Head of caudate nucleus (tissue), 42 donors: Measurements from ENCODE around the gene ANKZF1.

Experiments used
- DNase-seq, 42 donors: peaks; one replicate each; pipeline versions ENCODE4 v3.0.0 to v3.0.0-alpha.2; 2020 to 2021; ENCODE audit warnings: mixed read lengths in 7 of 42
- intact Hi-C: fragments of 100-400 bp; cut with DNase I; formaldehyde crosslinking; loops from one replicate; pipeline ENCODE4 v1.15.0; 2022

Gene ANKZF1

GRCh38 chr2:219272995-219273394 lies 43.4 kb downstream of the ANKZF1 start:
- intact Hi-C loops, result no loop called here
- DNase-seq, result no peak

- intact Hi-C loops, result no loop called here
- DNase-seq, result peak in 1 of 42 donors; percentile 5
Measured at GRCh38 chr2:219273937-219274336, 44.3 kb downstream of the ANKZF1 start.

GRCh38 chr2:219274361-219274921 lies 44.8 kb downstream of the ANKZF1 start:
- DNase-seq, result peak in 9 of 42 donors; percentile 28 to 71 (median 54)
- intact Hi-C loops, result no loop called here

GRCh38 chr2:219277703-219278654 lies 48.4 kb downstream of the ANKZF1 start:
- intact Hi-C loops, result loop anchor here (2.0 kb wide), 2 partner anchors 17 to 71 kb away; partner anchors contain the start of gene ZFAND2B
- DNase-seq, result peak; percentile 80 to 95 (median 89)

- intact Hi-C loops, result loop anchor here (2.0 kb wide), 2 partner anchors 16 to 72 kb away; partner anchors contain the start of gene ZFAND2B
- no peak for DNase-seq
Measured at GRCh38 chr2:219278655-219279150, 49.1 kb downstream of the ANKZF1 start.

GRCh38 chr2:219279151-219279915 lies 49.7 kb downstream of the ANKZF1 start, which contains the start of gene DNAJB2:
Gene DNAJB2, plus strand, starts transcription at chr2:219279366. Its CDS starts 468 bp downstream, at chr2:219279834.
- intact Hi-C loops, result loop anchor here (2.0 kb wide), 2 partner anchors 15 to 73 kb away; partner anchors contain the start of gene ZFAND2B

GRCh38 chr2:219279916-219280516 lies 50.4 kb downstream of the ANKZF1 start:
- intact Hi-C loops, result loop anchor here (2.0 kb wide), 2 partner anchors 15 to 73 kb away; partner anchors contain the start of gene ZFAND2B
- peak in 1 of 42 donors; percentile 56 for DNase-seq

More at GRCh38 chr2:219279151-219279915, 49.7 kb downstream of the ANKZF1 start, which contains the start of gene DNAJB2:
- peak; percentile 98 to 100 (median 99) for DNase-seq

GRCh38 chr2:219280651-219281050 lies 51.0 kb downstream of the ANKZF1 start:
- DNase-seq, result peak in 3 of 42 donors; percentile 40 to 57 (median 51)
- intact Hi-C loops, result no loop called here

GRCh38 chr2:219281588-219281987 lies 52.0 kb downstream of the ANKZF1 start:
- intact Hi-C loops, result no loop called here
- no peak for DNase-seq

- intact Hi-C loops, result no loop called here
- DNase-seq, result peak in 30 of 42 donors; percentile 39 to 82 (median 67)
Measured at GRCh38 chr2:219282375-219282774, 52.8 kb downstream of the ANKZF1 start.

- intact Hi-C loops, result no loop called here
- DNase-seq, result peak in 4 of 42 donors; percentile 8 to 40 (median 35)
Measured at GRCh38 chr2:219282943-219283581, 53.5 kb downstream of the ANKZF1 start.

- intact Hi-C loops, result no loop called here
- peak in 1 of 42 donors; percentile 36 for DNase-seq
Measured at GRCh38 chr2:219284501-219285372, 55.1 kb downstream of the ANKZF1 start.

- peak in 2 of 42 donors; percentile 29 to 45 for DNase-seq
- intact Hi-C loops, result no loop called here
Measured at GRCh38 chr2:219285373-219285735, 55.7 kb downstream of the ANKZF1 start.

GRCh38 chr2:219285894-219286425 lies 56.4 kb downstream of the ANKZF1 start:
- peak in 41 of 42 donors; percentile 58 to 91 (median 79) for DNase-seq
- intact Hi-C loops, result no loop called here
